ENCODE data around the gene MRPL45.
"Not testable (repeated sequence)": the region's sequence is repeated elsewhere in the genome, so short reads cannot be mapped to it uniquely, and the experiment has no call there.

The MRPL45 gene

GRCh38 chr17:38296834-38297517 is at the start of gene MRPL45:
MRPL45 (plus strand) TSS chr17:38297168; CDS start chr17:38297184, 16 bp downstream.
- DNase-seq, result peak; percentile 78

- not testable (repeated sequence) for DNase-seq
These were observed 43.8 kb upstream of the MRPL45 start for GRCh38 chr17:38253191-38253590.

- not testable (repeated sequence) for DNase-seq
These were observed 42.6 kb upstream of the MRPL45 start for GRCh38 chr17:38254357-38254756.

- DNase-seq, result peak; percentile 20
These were observed 39.9 kb upstream of the MRPL45 start for GRCh38 chr17:38257013-38257621.

- DNase-seq, result not testable (repeated sequence)
These were observed 30.9 kb upstream of the MRPL45 start for GRCh38 chr17:38265974-38266506.

GRCh38 chr17:38266571-38266970 is 30.4 kb upstream of the MRPL45 start:
- DNase-seq, result not testable (repeated sequence)

GRCh38 chr17:38268138-38268537 is 28.8 kb upstream of the MRPL45 start:
- not testable (repeated sequence) for DNase-seq

GRCh38 chr17:38269045-38269444 is 27.9 kb upstream of the MRPL45 start:
- not testable (repeated sequence) for DNase-seq

- DNase-seq, result not testable (repeated sequence)
These were observed 27.4 kb upstream of the MRPL45 start for GRCh38 chr17:38269552-38269951.

- not testable (repeated sequence) for DNase-seq
These were observed 11.0 kb upstream of the MRPL45 start for GRCh38 chr17:38285994-38286393.

- not testable (repeated sequence) for DNase-seq
These were observed 10.4 kb upstream of the MRPL45 start for GRCh38 chr17:38286501-38287091.

GRCh38 chr17:38288217-38288827 is 8.6 kb upstream of the MRPL45 start:
- DNase-seq, result not testable (repeated sequence)

GRCh38 chr17:38289760-38290159 is 7.2 kb upstream of the MRPL45 start:
- DNase-seq, result not testable (repeated sequence)

GRCh38 chr17:38295602-38296365 is 1.2 kb upstream of the MRPL45 start:
- not testable (repeated sequence) for DNase-seq

GRCh38 chr17:38315497-38315896 is 18.5 kb downstream of the MRPL45 start:
- DNase-seq, result no peak

- no peak for DNase-seq
These were observed 20.1 kb downstream of the MRPL45 start for GRCh38 chr17:38317081-38317480.

- no peak for DNase-seq
These were observed 23.5 kb downstream of the MRPL45 start for GRCh38 chr17:38320482-38320881.

GRCh38 chr17:38322156-38322779 is 25.3 kb downstream of the MRPL45 start:
- no peak for DNase-seq

GRCh38 chr17:38322897-38323296 is 25.9 kb downstream of the MRPL45 start:
- DNase-seq, result no peak

- DNase-seq, result no peak
These were observed 27.3 kb downstream of the MRPL45 start for GRCh38 chr17:38324141-38324697.

GRCh38 chr17:38324772-38325171 is 27.8 kb downstream of the MRPL45 start:
- no peak for DNase-seq

Data from NCI-H1417 treated with DMSO at 0.1 percent for 48 hours (cell line).